AG04449 (cell line): ENCODE measurements around the gene STAMBPL1.

ENCODE experiments used
- CTCF ChIA-PET: fragments of 350-600 bp; formaldehyde crosslinking; extraction: SDS; loops from one replicate; lab custom pipeline; 2021; ENCODE audit warnings: antibody characterized with exemption; lab: Yijun Ruan, JAX
- POLR2A ChIA-PET: fragments of 400-600, 350-600 bp; formaldehyde crosslinking; extraction: SDS; loops from one replicate; lab custom pipeline; 2020; ENCODE audit warnings: antibody characterized with exemption, inconsistent platforms; lab: Yijun Ruan, JAX
- DNase-seq: peaks from one replicate; pipeline ENCODE4 v3.0.0-alpha.2; 2010; ENCODE audit warnings: low read depth, low spot score
- H3K4me3 ChIP-seq: 2 replicates; pipeline ENCODE4 v1.5.1; 2011; ENCODE audit warnings: low read depth, mild to moderate bottlenecking, control low read depth, low read length
- CTCF ChIP-seq: IDR thresholded peaks from one replicate; pipeline ENCODE4 v1.5.1; 2011; ENCODE audit warnings: mild to moderate bottlenecking, moderate library complexity, low read length, control low read depth, inconsistent platforms; ENCODE audit not compliant: insufficient read depth; ENCODE audit errors: missing control alignments

The STAMBPL1 gene

DNA sequence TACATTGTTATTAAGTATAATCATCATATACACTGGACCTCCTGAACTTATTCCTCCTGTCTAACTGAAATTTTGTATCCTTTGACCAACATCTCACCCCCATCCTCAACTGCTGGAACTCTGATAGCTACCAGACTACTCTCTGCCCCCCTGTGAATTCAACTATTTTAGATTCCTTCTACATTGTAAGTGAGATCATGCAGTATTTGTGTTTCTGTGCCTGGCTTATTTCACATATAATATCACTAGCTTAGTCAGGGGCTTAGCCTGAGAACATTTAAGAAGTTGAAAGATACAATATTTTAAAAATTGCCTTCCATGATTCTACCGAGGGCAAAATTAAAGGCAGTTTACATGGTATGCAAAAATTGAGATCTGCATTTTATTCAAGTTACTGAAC lies 26.9 kb downstream of the STAMBPL1 start:
- TF ChIP-seq CTCF: no peak
- DNase-seq: no peak
- POLR2A ChIA-PET: no interaction called here

GRCh38 chr10:88908194-88908593 lies 28.1 kb downstream of the STAMBPL1 start:
- H3K4me3 ChIP-seq: no peak overlapping the region
- no peak for DNase-seq
- no peak for TF ChIP-seq CTCF
- POLR2A ChIA-PET: no interaction called here
- CTCF ChIA-PET: interaction anchor here (0.9 to 3.5 kb wide), 3 partner anchors 25 to 72 kb away, joined by 3 to 15 read pairs (median 5); no protein-coding TSS in a partner anchor

More for the DNA sequence above, 26.9 kb downstream of the STAMBPL1 start:
- CTCF ChIA-PET: interaction anchor here (1.0 to 3.5 kb wide), 5 partner anchors 10 to 342 kb away, joined by 3 to 15 read pairs (median 4); no protein-coding TSS in a partner anchor
- H3K4me3 ChIP-seq: no peak overlapping the region

GRCh38 chr10:88911116-88911515 lies 31.1 kb downstream of the STAMBPL1 start:
- CTCF ChIA-PET: interaction anchor here (1.2 to 1.6 kb wide), 3 partner anchors 21 to 76 kb away, joined by 4 to 6 read pairs (median 5); no protein-coding TSS in a partner anchor
- no peak overlapping the region for H3K4me3 ChIP-seq
- POLR2A ChIA-PET: no interaction called here
- no peak for DNase-seq
- no peak for TF ChIP-seq CTCF

DNA sequence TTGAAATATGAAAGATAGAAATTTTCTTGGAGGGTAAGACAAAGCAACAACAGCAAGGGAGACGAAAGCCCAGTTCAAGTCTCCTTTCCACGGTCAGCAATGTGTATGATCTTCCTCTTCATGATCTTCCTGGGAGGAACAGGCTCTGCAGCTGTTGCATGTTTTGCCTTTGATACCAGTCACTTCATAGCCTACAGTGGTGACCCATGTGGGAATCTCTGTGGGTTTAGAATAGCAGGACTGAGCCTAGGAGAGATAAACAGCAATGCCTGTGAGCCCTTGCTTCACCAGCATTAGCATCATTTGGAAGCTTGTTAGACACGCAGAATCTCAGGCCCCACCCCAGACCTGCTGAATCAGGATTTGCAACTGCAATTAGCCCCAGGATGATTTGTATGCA lies 31.8 kb downstream of the STAMBPL1 start:
- no peak overlapping the region for H3K4me3 ChIP-seq
- no peak for DNase-seq
- CTCF ChIA-PET: interaction anchor here (0.6 to 1.6 kb wide), 4 partner anchors 9 to 76 kb away, joined by 3 to 6 read pairs (median 4); no protein-coding TSS in a partner anchor
- POLR2A ChIA-PET: no interaction called here
- no peak for TF ChIP-seq CTCF

GRCh38 chr10:88913127-88913526 lies 33.1 kb downstream of the STAMBPL1 start:
- no peak overlapping the region for H3K4me3 ChIP-seq
- DNase-seq: no peak
- CTCF ChIA-PET: interaction anchor here (0.8 kb wide), 2 partner anchors 20 to 77 kb away, joined by 3 to 4 read pairs; no protein-coding TSS in a partner anchor
- POLR2A ChIA-PET: no interaction called here
- TF ChIP-seq CTCF: no peak

DNA sequence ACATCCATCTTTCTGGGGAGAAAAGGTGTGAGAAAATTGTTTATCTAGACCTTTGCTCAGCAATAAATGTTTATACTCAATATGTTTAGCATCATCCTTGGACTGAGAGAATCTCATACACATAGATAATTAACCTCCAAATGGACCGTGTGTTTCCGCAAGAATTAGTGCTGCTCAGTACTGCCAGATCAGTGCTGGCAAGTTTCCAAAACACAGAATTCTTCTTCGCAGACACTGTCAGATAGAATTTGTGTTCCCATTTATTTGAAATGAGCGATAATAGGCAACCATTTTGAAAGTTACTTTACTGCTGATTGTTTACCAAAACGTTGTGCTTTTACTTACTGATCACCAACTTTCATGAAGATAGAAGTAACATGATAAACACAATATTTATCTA lies 33.7 kb downstream of the STAMBPL1 start:
- H3K4me3 ChIP-seq: no peak overlapping the region
- TF ChIP-seq CTCF: no peak
- CTCF ChIA-PET: interaction anchor here (0.8 kb wide), 1 partner anchor 19 kb away, joined by 3 read pairs; no protein-coding TSS in a partner anchor
- POLR2A ChIA-PET: no interaction called here
- no peak for DNase-seq
